Testis (tissue), 2 donors: Measurements from ENCODE around the gene BTBD19.

ENCODE experiments used
- CTCF ChIP-seq, 3 experiments: fragments of 450-650 bp in 2 of 3; fragments of 200-600 bp in 1 of 3; sonication (generic) in 1 of 3; IDR thresholded peaks; one replicate each; pipeline ENCODE4 v1.5.1; 2016 to 2019; ENCODE audit warnings: antibody characterized with exemption in 3 of 3, mild to moderate bottlenecking in 2 of 3, moderate library complexity in 1 of 3
- POLR2A ChIP-seq: fragments of 450-650 bp; IDR thresholded peaks from one replicate; pipeline ENCODE4 v1.6.1; 2017; ENCODE audit warnings: antibody characterized with exemption, mild to moderate bottlenecking, moderate library complexity

GRCh38 chr1:44806025-44806703 is 2.2 kb upstream of the BTBD19 start:
- TF ChIP-seq POLR2A (no peak), CTCF (IDR thresholded peaks at IDR 0.05) (no peak)
